HFFc6 (cell line): ENCODE measurements around the gene ASCL4. TPM values are rescaled to one million over a fixed set of nuclear protein-coding genes. Genes with fewer than 3 reads are reported as not detected.

ENCODE experiments used
- DNase-seq: peaks from one replicate; pipeline ENCODE4 v3.0.0-alpha.2; 2018
- H3K27ac Mint-ChIP-seq: 2 replicates; pipeline ENCODE4 v1.8.0; 2020; ENCODE audit warnings: mild to moderate bottlenecking, mixed read lengths
- H3K27me3 Mint-ChIP-seq: 2 replicates; pipeline ENCODE4 v1.8.0; 2021; ENCODE audit warnings: mild to moderate bottlenecking, moderate library complexity, mixed read lengths; ENCODE audit not compliant: insufficient read depth
- H3K36me3 Mint-ChIP-seq: 2 replicates; pipeline ENCODE4 v1.8.0; 2021; ENCODE audit warnings: low read depth, mixed read lengths
- H3K4me1 Mint-ChIP-seq: 2 replicates; pipeline ENCODE4 v1.8.0; 2020; ENCODE audit warnings: low read depth, mixed read lengths
- H3K4me3 Mint-ChIP-seq: 2 replicates; pipeline ENCODE4 v1.8.0; 2020; ENCODE audit warnings: mild to moderate bottlenecking, moderate library complexity, mixed read lengths
- H3K9me3 Mint-ChIP-seq: 2 replicates; pipeline ENCODE4 v1.8.0; 2020; ENCODE audit warnings: mild to moderate bottlenecking, mixed read lengths
- total RNA-seq, 6 experiments: library from RNA; stranded (reverse); fragmentation: NEBNext Ultra II Directional; extraction: Animal tissue kit (Norgen Biotek cat#: 25700); gene quantifications; 2 replicates in 1 of 6; 3 replicates in 5 of 6; pipeline ENCODE4 v1.2.3, GENCODE V29; 2021
- TF ChIP-seq, protein P1 (sequence below): fragments of 200-600 bp; sonication (generic); IDR thresholded peaks from 2 replicates; pipeline ENCODE4 v1.5.0; 2021; ENCODE audit warnings: antibody characterized with exemption, mild to moderate bottlenecking

ASCL4 gene
- total RNA-seq, 6 experiments from 2014 or later: not detected

DNA sequence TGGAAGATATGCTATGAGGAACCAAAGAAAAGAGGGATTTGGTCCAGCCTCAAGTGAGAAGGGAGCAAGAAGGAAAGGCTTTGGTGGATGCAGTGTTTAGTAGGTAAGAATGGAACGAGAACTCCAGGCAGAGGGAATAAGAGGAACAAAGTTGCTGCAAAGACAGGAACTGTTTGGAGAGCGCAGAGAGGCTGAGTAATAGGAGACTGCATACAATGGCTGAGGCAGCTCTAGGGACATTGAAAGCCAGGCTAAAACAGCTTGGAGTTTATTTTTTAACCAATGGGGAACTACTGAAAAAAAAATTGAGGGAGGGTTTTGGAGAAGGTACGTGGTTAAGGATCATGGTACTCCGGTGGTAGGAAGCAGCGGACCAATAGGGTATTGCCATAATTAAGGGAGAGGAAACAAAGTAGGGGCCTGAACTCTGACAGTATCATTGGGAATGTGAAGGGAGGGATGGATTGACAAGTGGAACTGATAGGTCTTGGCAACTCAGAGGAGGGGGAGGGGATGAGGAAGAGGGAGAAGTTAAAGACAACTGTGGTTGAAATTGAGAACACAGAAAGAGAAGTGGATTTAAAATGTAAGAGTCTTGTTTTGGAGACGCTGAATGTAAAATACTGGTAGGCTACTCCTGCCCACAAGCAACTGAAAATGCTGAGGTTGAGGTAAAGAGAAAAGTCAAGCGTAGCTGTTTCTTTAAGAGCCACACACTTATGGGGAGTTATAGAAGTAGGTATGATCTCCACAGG, 4.8 kb downstream of the ASCL4 start:
- Mint-ChIP-seq H3K4me3 (no peak overlapping the region), H3K4me1 (no peaks in the 10 kb centered on the region), H3K36me3 (no peaks in the 10 kb centered on the region), H3K27me3 (peaks cover 9% of the 10 kb centered on the region; the same call in 1 of the 2 replicates), H3K9me3 (no peaks in the 10 kb centered on the region), H3K27ac (no peak overlapping the region)
- TF ChIP-seq, protein P1, sequence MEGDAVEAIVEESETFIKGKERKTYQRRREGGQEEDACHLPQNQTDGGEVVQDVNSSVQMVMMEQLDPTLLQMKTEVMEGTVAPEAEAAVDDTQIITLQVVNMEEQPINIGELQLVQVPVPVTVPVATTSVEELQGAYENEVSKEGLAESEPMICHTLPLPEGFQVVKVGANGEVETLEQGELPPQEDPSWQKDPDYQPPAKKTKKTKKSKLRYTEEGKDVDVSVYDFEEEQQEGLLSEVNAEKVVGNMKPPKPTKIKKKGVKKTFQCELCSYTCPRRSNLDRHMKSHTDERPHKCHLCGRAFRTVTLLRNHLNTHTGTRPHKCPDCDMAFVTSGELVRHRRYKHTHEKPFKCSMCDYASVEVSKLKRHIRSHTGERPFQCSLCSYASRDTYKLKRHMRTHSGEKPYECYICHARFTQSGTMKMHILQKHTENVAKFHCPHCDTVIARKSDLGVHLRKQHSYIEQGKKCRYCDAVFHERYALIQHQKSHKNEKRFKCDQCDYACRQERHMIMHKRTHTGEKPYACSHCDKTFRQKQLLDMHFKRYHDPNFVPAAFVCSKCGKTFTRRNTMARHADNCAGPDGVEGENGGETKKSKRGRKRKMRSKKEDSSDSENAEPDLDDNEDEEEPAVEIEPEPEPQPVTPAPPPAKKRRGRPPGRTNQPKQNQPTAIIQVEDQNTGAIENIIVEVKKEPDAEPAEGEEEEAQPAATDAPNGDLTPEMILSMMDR: no peak
- DNase-seq: no peak

DNA sequence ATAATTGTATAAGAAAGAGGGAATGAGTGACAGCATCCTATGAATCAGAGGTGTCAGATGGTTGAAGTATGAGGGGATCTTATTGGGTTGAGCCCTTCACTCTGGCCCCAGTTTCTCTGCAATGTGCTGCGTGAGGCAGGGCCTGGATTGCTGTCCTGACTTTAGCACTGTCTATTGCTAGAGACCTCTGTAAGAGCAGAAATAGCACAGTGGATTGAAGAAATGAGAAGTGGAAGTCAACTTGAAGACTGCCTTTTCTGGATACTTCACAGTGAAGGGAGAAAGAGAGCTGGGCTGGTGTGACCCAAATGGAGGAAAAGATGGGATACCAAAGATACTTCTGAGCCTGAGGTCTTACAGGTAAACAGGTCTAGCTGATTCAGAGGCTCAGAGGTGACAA, 5.8 kb downstream of the ASCL4 start:
- Mint-ChIP-seq H3K9me3 (no peaks in the 10 kb centered on the region), H3K4me3 (no peak overlapping the region), H3K36me3 (no peaks in the 10 kb centered on the region), H3K4me1 (no peaks in the 10 kb centered on the region), H3K27ac (no peak overlapping the region), H3K27me3 (peaks cover 2% of the 10 kb centered on the region; the same call in 1 of the 2 replicates)
- TF ChIP-seq, protein P1: no peak
- DNase-seq: no peak

DNA sequence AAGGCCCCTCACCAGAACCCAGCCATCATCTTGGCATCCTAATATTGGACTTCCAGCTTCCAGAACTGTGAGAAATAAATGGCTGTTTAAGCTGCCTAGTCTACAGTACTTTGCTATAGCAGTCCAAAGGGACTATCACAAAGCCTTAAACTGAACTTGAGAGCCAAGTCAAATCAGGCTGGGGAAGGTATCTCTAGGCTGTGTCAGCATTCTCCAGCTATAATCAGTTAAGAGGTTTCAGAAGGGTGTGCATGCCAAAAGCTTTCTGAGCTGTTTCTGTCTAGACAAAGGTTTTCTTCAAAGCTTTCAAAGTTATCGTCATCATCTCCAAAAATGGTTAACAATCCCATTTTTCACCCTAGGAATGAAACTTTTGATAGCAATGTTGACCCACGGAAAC, 7.6 kb downstream of the ASCL4 start:
- Mint-ChIP-seq H3K27me3 (peaks cover 2% of the 10 kb centered on the region; the same call in 1 of the 2 replicates), H3K9me3 (no peaks in the 10 kb centered on the region), H3K4me1 (no peaks in the 10 kb centered on the region), H3K4me3 (no peak overlapping the region), H3K36me3 (no peaks in the 10 kb centered on the region), H3K27ac (no peak overlapping the region)
- no peak for DNase-seq
- TF ChIP-seq, protein P1: no peak

DNA sequence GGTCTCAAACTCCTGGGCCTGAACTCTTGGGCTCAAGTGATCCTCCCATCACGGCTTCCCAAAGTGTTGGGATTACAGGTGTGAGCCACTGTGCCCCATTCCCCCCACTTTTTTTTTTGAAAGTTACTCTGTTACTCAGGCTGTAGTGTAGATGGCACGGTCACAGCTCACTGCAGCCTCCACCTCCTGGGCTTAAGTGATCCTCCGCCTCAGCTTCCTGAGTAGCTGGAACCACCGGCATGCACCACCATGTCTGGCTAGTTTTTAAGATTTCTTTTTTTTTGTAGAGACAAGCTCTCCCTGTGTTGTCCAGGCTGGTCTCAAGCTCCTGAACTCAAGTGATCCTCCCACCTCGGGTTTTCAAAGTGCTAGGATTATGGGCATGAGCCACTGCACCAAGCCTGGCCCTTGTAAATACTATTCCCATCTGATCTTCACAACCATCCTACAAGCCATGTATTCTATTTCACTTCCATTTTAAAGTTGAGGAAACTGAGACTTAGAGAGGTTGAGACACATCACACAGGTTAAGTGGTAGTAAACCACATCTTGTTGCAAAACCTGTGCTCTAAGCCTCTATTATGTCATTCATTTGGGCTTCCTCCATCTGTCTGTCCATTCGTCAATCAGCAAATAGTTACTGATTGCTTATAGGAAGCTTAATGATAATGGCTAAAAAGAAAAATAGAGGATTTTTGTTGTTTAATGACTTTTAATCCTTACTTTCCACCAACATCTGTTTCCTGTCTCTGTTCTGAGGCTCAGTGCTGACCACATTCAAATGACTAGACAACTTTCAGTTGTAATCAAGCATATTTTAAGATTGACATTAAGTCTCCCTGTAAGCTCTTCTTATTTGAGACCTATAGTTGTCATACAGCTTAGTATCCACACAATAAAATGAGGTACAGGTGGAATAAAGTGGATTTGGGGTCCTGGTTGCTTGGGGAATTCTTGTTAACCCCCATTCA, 9.2 kb downstream of the ASCL4 start:
- no peaks in the 10 kb centered on the region for H3K36me3 Mint-ChIP-seq
- no peak overlapping the region for H3K4me3 Mint-ChIP-seq
- H3K9me3 Mint-ChIP-seq: no peaks in the 10 kb centered on the region
- TF ChIP-seq, protein P1: no peak
- H3K4me1 Mint-ChIP-seq: no peaks in the 10 kb centered on the region
- peaks cover 2% of the 10 kb centered on the region; the same call in 1 of the 2 replicates for H3K27me3 Mint-ChIP-seq
- H3K27ac Mint-ChIP-seq: no peak overlapping the region
- no peak for DNase-seq

DNA sequence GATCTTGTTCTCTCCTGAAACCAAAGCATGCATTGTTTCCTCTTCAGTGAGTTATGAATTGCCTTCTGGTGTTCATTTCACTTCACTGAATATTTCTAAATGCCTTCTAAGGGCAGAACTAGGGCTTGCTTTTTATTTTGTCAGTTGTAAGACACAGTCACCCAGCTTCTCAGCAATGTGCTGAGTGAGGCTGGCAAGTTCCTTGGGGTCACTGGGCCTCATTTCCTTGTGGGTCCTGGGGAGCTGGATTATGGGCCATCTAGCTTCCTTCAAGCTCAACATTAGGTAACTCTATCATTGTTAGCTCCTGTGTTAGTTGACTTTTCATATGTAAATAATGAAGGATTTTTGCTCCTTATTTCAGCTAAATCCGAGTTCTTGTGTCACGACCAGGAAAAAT, 13.8 kb downstream of the ASCL4 start:
- Mint-ChIP-seq H3K27ac (no peak overlapping the region), H3K27me3 (no peaks in the 10 kb centered on the region)
- TF ChIP-seq, protein P1: no peak

More for the DNA sequence above, 13.8 kb downstream of the ASCL4 start:
- peaks cover 4% of the 10 kb centered on the region; the same call in 1 of the 2 replicates for H3K9me3 Mint-ChIP-seq
- no peak overlapping the region for H3K4me3 Mint-ChIP-seq
- DNase-seq: no peak
- no peaks in the 10 kb centered on the region for H3K4me1 Mint-ChIP-seq
- no peaks in the 10 kb centered on the region for H3K36me3 Mint-ChIP-seq
